Esophagus squamous epithelium (tissue), 4 donors: ENCODE measurements around the gene LBR.

ENCODE experiments used
- CTCF ChIP-seq, 6 experiments: fragments of 450-650 bp in 4 of 6; fragments of 200-600 bp in 2 of 6; sonication (generic) in 2 of 6; IDR thresholded peaks; one replicate each; pipeline ENCODE4 v1.5.1; 2016 to 2019; ENCODE audit warnings: antibody characterized with exemption in 6 of 6, mild to moderate bottlenecking in 4 of 6, moderate library complexity in 4 of 6
- POLR2A ChIP-seq, 4 donors: fragments of 450-650 bp; IDR thresholded peaks; one replicate each; pipeline ENCODE4 v1.6.1; 2017; ENCODE audit warnings: antibody characterized with exemption in 4 of 4, mild to moderate bottlenecking in 4 of 4, moderate library complexity in 3 of 4

GRCh38 chr1:225354906-225355305 is 72.9 kb downstream of the LBR start:
- TF ChIP-seq CTCF (IDR thresholded peaks at IDR 0.05): no peak
- no peak for TF ChIP-seq POLR2A (IDR thresholded peaks at IDR 0.05)
